ENCODE data around the gene CSRP2. TPM values are rescaled to one million over a fixed set of nuclear protein-coding genes. Genes with fewer than 3 reads are reported as not detected.

CSRP2 gene
- total RNA-seq, 2 experiments from 2014 or later: 0.63 to 4.3 TPM

DNA sequence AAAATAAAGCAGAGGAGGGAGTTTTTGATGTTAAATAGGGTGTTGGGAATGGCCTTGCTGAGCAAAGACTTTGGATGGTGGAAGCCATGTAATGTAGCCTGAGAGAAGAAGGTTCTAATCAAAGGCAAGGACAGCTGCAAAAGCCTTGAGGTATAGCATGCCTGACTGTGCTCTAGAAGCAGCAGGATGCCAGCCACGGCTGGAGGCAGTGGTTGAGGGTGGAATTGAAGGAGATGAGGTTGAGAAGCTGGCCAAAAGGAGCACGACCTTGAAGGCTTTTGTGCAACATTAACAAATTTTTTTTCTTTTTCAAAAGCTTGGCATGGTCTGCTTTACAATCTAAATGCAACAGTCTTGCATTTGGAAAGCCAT, 42.3 kb upstream of the CSRP2 start:
- no peak overlapping the region for H3K4me3 ChIP-seq (ENCODE audit: low read depth, low read length, poor library complexity, severe bottlenecking)
- no peaks in the 10 kb centered on the region for H3K9me2 ChIP-seq (ENCODE audit: insufficient read depth, low read length)
- no peak overlapping the region for H2AFZ ChIP-seq (ENCODE audit: low read length)
- no peak for DNase-seq (ENCODE audit: low spot score)
- ChIA-PET POLR2A (no interaction called here), CTCF (ENCODE audit: unreplicated experiment) (no interaction called here)
- intact Hi-C loops (cut with micrococcal nuclease; ENCODE audit: unreplicated experiment): no loop called here
- H3K4me1 ChIP-seq (ENCODE audit: insufficient read depth, low read length, poor library complexity, severe bottlenecking): no peaks in the 10 kb centered on the region
- no TSS peak for BruUV-seq (replicated peaks)
- H3K9me3 ChIP-seq (ENCODE audit: low read length): no peaks in the 10 kb centered on the region
- no peak for TF ChIP-seq EZH2phosphoT487 (IDR thresholded peaks at IDR 0.05; ENCODE audit: borderline replicate concordance, low read depth, low read length)
- TF ChIP-seq, protein P1, sequence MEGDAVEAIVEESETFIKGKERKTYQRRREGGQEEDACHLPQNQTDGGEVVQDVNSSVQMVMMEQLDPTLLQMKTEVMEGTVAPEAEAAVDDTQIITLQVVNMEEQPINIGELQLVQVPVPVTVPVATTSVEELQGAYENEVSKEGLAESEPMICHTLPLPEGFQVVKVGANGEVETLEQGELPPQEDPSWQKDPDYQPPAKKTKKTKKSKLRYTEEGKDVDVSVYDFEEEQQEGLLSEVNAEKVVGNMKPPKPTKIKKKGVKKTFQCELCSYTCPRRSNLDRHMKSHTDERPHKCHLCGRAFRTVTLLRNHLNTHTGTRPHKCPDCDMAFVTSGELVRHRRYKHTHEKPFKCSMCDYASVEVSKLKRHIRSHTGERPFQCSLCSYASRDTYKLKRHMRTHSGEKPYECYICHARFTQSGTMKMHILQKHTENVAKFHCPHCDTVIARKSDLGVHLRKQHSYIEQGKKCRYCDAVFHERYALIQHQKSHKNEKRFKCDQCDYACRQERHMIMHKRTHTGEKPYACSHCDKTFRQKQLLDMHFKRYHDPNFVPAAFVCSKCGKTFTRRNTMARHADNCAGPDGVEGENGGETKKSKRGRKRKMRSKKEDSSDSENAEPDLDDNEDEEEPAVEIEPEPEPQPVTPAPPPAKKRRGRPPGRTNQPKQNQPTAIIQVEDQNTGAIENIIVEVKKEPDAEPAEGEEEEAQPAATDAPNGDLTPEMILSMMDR (conservative IDR thresholded peaks at IDR 0.05; ENCODE audit: low read length): no peak
- H3K27ac ChIP-seq (ENCODE audit: low read depth, low read length, poor library complexity, severe bottlenecking): no peak overlapping the region
- H3K79me2 ChIP-seq (ENCODE audit: insufficient read depth, low read depth, low read length): no peaks in the 10 kb centered on the region
- no peak overlapping the region for H3K4me2 ChIP-seq (ENCODE audit: low read length)
- H4K20me1 ChIP-seq (ENCODE audit: insufficient read depth, low read length): no peaks in the 10 kb centered on the region
- no peaks in the 10 kb centered on the region for H3K36me3 ChIP-seq (ENCODE audit: insufficient read depth, low read length)

DNA sequence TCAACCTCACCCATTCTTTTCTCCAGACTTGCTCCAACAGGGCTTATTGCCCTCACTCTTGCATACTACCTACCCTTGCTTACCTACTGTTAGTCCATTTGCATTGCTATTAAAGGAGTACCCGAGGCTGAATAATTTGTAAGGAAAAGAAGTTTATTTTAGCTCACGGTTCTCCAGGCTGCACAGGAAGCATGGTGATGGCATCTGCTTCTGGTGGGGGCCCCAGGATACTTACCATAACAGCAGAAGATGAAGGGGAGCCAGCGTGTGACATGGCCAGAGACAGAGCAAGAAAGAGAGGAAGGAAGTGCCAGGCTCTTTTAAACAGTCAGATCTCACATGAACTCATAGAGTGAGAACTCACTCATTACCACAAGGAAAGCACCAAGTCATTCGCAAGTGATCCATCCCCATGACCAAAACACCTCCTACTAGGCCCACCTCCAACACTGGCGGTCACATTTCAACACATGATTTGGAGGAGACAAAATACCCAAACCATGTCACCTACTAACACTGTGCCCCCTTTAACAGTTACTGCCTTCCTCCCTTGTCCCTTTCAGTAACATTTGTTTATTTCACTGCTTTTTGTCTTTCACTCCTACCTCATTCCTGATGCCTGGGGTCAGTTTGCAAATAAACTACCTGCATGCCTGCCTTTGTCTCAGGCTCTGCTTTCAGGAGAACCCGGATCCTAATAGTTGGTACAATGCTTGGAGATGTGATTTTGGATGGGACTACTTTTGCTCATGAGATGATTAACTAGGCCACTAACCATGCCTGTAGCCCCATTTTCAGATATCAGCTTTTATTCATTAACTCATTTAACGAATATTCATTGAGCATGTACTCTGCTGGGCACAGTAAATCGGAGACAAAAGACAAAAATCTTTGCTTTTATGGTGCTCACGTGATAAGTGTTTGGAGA, 41.6 kb upstream of the CSRP2 start:
- no peaks in the 10 kb centered on the region for H3K79me2 ChIP-seq (ENCODE audit: insufficient read depth, low read depth, low read length)
- no peaks in the 10 kb centered on the region for H3K9me3 ChIP-seq (ENCODE audit: low read length)
- no peak overlapping the region for H3K4me3 ChIP-seq (ENCODE audit: low read depth, low read length, poor library complexity, severe bottlenecking)
- TF ChIP-seq, protein P1 (conservative IDR thresholded peaks at IDR 0.05; ENCODE audit: low read length): no peak
- TF ChIP-seq EZH2phosphoT487 (IDR thresholded peaks at IDR 0.05; ENCODE audit: borderline replicate concordance, low read depth, low read length): no peak
- no peak overlapping the region for H2AFZ ChIP-seq (ENCODE audit: low read length)
- intact Hi-C loops (cut with micrococcal nuclease; ENCODE audit: unreplicated experiment): no loop called here
- no peaks in the 10 kb centered on the region for H4K20me1 ChIP-seq (ENCODE audit: insufficient read depth, low read length)
- no peak overlapping the region for H3K27ac ChIP-seq (ENCODE audit: low read depth, low read length, poor library complexity, severe bottlenecking)
- no peak for DNase-seq (ENCODE audit: low spot score)
- no peaks in the 10 kb centered on the region for H3K9me2 ChIP-seq (ENCODE audit: insufficient read depth, low read length)
- no peak overlapping the region for H3K4me2 ChIP-seq (ENCODE audit: low read length)
- H3K4me1 ChIP-seq (ENCODE audit: insufficient read depth, low read length, poor library complexity, severe bottlenecking): no peaks in the 10 kb centered on the region
- ChIA-PET POLR2A (no interaction called here), CTCF (ENCODE audit: unreplicated experiment) (no interaction called here)
- H3K36me3 ChIP-seq (ENCODE audit: insufficient read depth, low read length): no peaks in the 10 kb centered on the region
- BruUV-seq (replicated peaks): no TSS peak

Data from OCI-LY7 (cell line).